GM12878 (cell line): Measurements from ENCODE around the gene SEMA3G.

ENCODE experiments used
- CTCF ChIP-seq, 3 experiments: IDR thresholded peaks in 2 of 3; conservative IDR thresholded peaks in 1 of 3; 2 replicates each; pipeline ENCODE4 v1.5.1; 2011; ENCODE audit warnings: low read depth in 3 of 3, low read length in 3 of 3, mild to moderate bottlenecking in 3 of 3, control low read depth in 2 of 3, moderate library complexity in 2 of 3, inconsistent platforms in 1 of 3, mixed read lengths in 1 of 3; ENCODE audit not compliant: control insufficient read depth in 2 of 3, insufficient read depth in 1 of 3; ENCODE audit errors: extremely low read depth in 1 of 3
- EZH2 ChIP-seq: IDR thresholded peaks from 2 replicates; pipeline ENCODE4 v1.6.1; 2012; ENCODE audit warnings: low read depth, mild to moderate bottlenecking, control low read depth, inconsistent platforms, low read length, borderline replicate concordance; ENCODE audit not compliant: control insufficient read depth
- GABPA ChIP-seq: IDR thresholded peaks from 2 replicates; pipeline ENCODE4 v1.6.1; 2014; ENCODE audit warnings: antibody characterized with exemption, low read depth, mild to moderate bottlenecking, inconsistent platforms
- JUND ChIP-seq: IDR thresholded peaks from 2 replicates; pipeline ENCODE4 v1.6.1; 2012; ENCODE audit warnings: low read depth, mild to moderate bottlenecking, low read length, improper control_type of control experiment, moderate library complexity
- NFYB ChIP-seq: IDR thresholded peaks from 2 replicates; pipeline ENCODE4 v1.6.1; 2011; ENCODE audit warnings: low read depth, mild to moderate bottlenecking, low read length, improper control_type of control experiment, moderate library complexity; ENCODE audit not compliant: insufficient read depth

DNA sequence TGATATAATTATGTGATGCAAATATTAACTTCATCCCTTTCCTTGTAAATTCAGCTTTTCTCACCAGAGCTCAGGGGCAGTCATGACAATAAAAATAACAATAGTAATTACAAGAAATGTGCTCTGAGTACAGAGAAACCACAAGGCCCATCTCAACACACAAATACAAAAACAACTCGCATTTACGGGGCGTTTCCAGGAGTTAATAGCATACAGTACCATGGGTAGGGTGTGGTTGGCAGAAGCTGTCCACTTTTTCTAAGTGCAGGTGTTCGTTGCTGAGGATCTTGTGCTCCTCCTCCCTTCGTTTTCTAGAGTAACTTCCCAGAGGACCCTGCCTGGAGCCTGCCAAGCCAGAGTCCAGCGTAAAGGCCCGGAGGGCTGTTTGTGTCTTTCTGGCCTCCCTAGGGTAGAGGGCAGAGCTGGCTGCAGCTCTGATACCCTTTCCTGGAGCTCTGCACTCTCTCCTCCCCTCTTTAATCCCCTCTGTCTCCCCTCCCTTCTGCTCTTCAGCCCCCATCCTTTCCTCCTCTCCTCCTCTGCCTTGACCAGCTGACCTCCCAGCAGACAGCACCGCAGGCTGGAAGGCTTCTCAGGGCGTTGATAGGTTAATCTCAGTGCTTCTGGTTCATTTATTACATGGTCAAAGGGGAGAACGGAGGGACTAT is 11.4 kb downstream of the SEMA3G start:
- TF ChIP-seq NFYB, result no peak
- no peak for TF ChIP-seq GABPA
- TF ChIP-seq JUND, result no peak
- no peak for TF ChIP-seq EZH2
- TF ChIP-seq CTCF (IDR thresholded peaks at IDR 0.05 in 2 of 3, conservative IDR thresholded peaks at IDR 0.05 in 1 of 3; ENCODE audit: control insufficient read depth in 2 of 3, extremely low read depth in 1 of 3, insufficient read depth in 1 of 3, low read depth in 3 of 3, low read length in 3 of 3), result no peak
